Neural crest cell (in vitro differentiated cells): ENCODE results near the gene SERBP1. TPM values are rescaled to one million over a fixed set of nuclear protein-coding genes. Genes with fewer than 3 reads are reported as not detected.

Experiments
- DNase-seq: peaks from one replicate; pipeline ENCODE4 v3.0.0; 2021; ENCODE audit warnings: low read depth, mixed read lengths, low spot score
- H3K27ac Mint-ChIP-seq: one replicate; pipeline ENCODE4 v1.8.0; 2021; ENCODE audit warnings: mild to moderate bottlenecking, mixed read lengths; ENCODE audit not compliant: unreplicated experiment
- H3K27me3 Mint-ChIP-seq: 2 replicates; pipeline ENCODE4 v1.8.0; 2021; ENCODE audit warnings: low read depth, mild to moderate bottlenecking, mixed read lengths
- H3K36me3 Mint-ChIP-seq: 2 replicates; pipeline ENCODE4 v1.8.0; 2021; ENCODE audit warnings: low read depth, mild to moderate bottlenecking, mixed read lengths
- H3K4me1 Mint-ChIP-seq: 2 replicates; pipeline ENCODE4 v1.8.0; 2021; ENCODE audit warnings: mixed read lengths
- H3K4me3 Mint-ChIP-seq: one replicate; pipeline ENCODE4 v1.8.0; 2021; ENCODE audit warnings: mild to moderate bottlenecking, mixed read lengths
- H3K9me3 Mint-ChIP-seq: 2 replicates; pipeline ENCODE4 v1.8.0; 2021; ENCODE audit warnings: mixed read lengths
- total RNA-seq: library from RNA; stranded (reverse); gene quantifications from 2 replicates; pipeline ENCODE4 v1.2.1, GENCODE V29; 2021
- TF ChIP-seq, protein P1 (sequence below): fragments of 200-600 bp; sonication (generic); conservative IDR thresholded peaks from 2 replicates; pipeline ENCODE4 v1.5.0; 2021; ENCODE audit warnings: antibody characterized with exemption, mild to moderate bottlenecking

SERBP1 gene
- total RNA-seq, 1 donor from 2014 or later = 370 TPM

- TF ChIP-seq, protein P1, sequence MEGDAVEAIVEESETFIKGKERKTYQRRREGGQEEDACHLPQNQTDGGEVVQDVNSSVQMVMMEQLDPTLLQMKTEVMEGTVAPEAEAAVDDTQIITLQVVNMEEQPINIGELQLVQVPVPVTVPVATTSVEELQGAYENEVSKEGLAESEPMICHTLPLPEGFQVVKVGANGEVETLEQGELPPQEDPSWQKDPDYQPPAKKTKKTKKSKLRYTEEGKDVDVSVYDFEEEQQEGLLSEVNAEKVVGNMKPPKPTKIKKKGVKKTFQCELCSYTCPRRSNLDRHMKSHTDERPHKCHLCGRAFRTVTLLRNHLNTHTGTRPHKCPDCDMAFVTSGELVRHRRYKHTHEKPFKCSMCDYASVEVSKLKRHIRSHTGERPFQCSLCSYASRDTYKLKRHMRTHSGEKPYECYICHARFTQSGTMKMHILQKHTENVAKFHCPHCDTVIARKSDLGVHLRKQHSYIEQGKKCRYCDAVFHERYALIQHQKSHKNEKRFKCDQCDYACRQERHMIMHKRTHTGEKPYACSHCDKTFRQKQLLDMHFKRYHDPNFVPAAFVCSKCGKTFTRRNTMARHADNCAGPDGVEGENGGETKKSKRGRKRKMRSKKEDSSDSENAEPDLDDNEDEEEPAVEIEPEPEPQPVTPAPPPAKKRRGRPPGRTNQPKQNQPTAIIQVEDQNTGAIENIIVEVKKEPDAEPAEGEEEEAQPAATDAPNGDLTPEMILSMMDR = no peak
- peaks cover 3% of the 10 kb centered on the region for H3K4me1 Mint-ChIP-seq
- H3K27me3 Mint-ChIP-seq = no peaks in the 10 kb centered on the region
- no peak overlapping the region for H3K4me3 Mint-ChIP-seq
- DNase-seq = no peak
- H3K27ac Mint-ChIP-seq = no peak overlapping the region
- no peaks in the 10 kb centered on the region for H3K36me3 Mint-ChIP-seq
- no peaks in the 10 kb centered on the region for H3K9me3 Mint-ChIP-seq
These were observed 33.2 kb upstream of the SERBP1 start for GRCh38 chr1:67463298-67463955.

DNA sequence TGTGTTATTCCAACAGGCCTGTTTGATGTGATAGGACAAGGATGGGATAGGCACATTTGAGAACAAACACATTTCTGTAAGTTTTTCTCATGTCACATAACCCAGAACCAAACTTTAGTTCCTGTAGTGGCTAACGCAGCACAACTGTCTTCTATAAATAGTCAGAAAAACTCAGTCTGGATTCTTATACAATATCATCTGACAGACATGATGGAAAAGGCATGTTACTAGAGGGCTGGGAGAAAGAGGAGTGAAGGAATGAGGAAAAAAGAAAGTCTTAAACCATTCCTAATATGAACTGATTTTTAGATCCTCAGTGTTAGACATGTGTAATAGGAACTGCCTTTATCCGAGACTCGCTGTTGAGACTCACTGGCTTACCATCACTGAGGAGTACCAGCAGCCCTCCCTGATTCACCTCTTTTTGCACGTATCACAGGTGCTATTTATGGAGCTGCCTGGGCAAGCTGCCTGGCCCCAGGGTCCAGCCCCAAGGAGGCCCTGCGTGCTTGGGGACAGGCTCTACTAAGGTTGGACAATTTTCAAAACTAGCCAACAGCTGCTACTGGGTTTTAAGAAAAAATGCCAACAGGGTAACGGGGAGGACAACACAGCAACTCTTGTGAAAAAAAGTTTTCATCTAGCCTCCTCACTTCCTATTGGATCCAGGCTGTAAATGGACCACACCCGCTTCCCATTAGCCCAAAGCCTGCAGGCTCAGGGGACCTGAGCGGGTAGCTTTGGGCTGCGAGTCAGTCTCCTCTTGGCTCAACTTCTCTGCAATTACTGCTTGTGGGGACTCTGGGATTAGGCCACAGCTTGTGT lies 30.7 kb upstream of the SERBP1 start:
- peaks cover 3% of the 10 kb centered on the region for H3K4me1 Mint-ChIP-seq
- TF ChIP-seq, protein P1 = no peak
- no peak for DNase-seq
- no peaks in the 10 kb centered on the region for H3K27me3 Mint-ChIP-seq
- H3K4me3 Mint-ChIP-seq = no peak overlapping the region
- no peaks in the 10 kb centered on the region for H3K36me3 Mint-ChIP-seq
- H3K9me3 Mint-ChIP-seq = no peaks in the 10 kb centered on the region
- no peak overlapping the region for H3K27ac Mint-ChIP-seq

GRCh38 chr1:67459068-67459467 lies 28.9 kb upstream of the SERBP1 start:
- Mint-ChIP-seq H3K4me3 (no peak overlapping the region), H3K27me3 (no peaks in the 10 kb centered on the region), H3K4me1 (peaks cover 3% of the 10 kb centered on the region), H3K27ac (no peak overlapping the region), H3K36me3 (no peaks in the 10 kb centered on the region), H3K9me3 (no peaks in the 10 kb centered on the region)
- TF ChIP-seq, protein P1 = no peak
- no peak for DNase-seq

GRCh38 chr1:67458663-67459062 lies 28.5 kb upstream of the SERBP1 start:
- Mint-ChIP-seq H3K9me3 (no peaks in the 10 kb centered on the region), H3K27ac (no peak overlapping the region), H3K36me3 (no peaks in the 10 kb centered on the region), H3K27me3 (no peaks in the 10 kb centered on the region), H3K4me3 (no peak overlapping the region), H3K4me1 (peaks cover 3% of the 10 kb centered on the region)
- TF ChIP-seq, protein P1 = no peak
- no peak for DNase-seq

DNA sequence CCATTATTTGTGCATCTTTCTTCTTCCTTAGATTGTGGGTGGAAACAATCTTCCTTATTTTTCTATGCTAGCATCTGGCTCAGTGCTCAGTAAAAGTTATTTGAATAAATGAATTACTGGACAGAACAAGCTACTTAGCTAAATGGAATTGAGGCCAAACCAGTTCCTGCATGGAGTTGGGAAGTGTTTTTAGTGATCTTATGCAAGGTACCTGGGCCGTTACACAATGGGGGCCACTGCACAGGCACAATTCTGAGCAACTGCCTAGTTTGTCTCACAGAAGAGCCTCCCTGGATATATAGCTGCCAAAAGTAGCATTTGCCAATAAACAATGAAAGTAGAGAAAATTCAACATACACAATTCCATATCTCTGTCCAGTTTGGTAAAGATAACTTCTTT lies 27.0 kb upstream of the SERBP1 start:
- H3K9me3 Mint-ChIP-seq = no peaks in the 10 kb centered on the region
- no peak overlapping the region for H3K4me3 Mint-ChIP-seq
- DNase-seq = no peak
- TF ChIP-seq, protein P1 = no peak
- H3K4me1 Mint-ChIP-seq = no peaks in the 10 kb centered on the region
- H3K27ac Mint-ChIP-seq = no peak overlapping the region
- H3K36me3 Mint-ChIP-seq = no peaks in the 10 kb centered on the region
- H3K27me3 Mint-ChIP-seq = no peaks in the 10 kb centered on the region
